Activated CD4-positive, alpha-beta memory T cell treated with anti-CD3 and anti-CD28 coated beads, Interleukin-2, amount 10 ng/mL, durations not matched to agents 7 days and 5 days (primary cell): Measurements from ENCODE around the gene GMCL1. TPM values are rescaled to one million over a fixed set of nuclear protein-coding genes. Genes with fewer than 3 reads are reported as not detected.
A peak's percentile ranks its signal among the peaks of the same experiment; 100 is the strongest.
"Not testable (repeated sequence)": the region's sequence is repeated elsewhere in the genome, so short reads cannot be mapped to it uniquely, and the experiment has no call there.

Experiments
- CTCF ChIA-PET: fragments of 350-600 bp; sonication (Branson Sonifier 250); formaldehyde crosslinking; loops from one replicate; lab custom pipeline; 2021; ENCODE audit warnings: antibody characterized with exemption, inconsistent platforms; lab: Charles Lee
- POLR2A ChIA-PET: fragments of 350-600 bp; sonication (Branson Sonifier 250); formaldehyde crosslinking; loops from one replicate; lab custom pipeline; 2021; ENCODE audit warnings: antibody characterized with exemption; lab: Charles Lee
- DNase-seq: peaks from one replicate; pipeline ENCODE4 v3.0.0-alpha.2; 2020
- H3K27ac Mint-ChIP-seq: one replicate; pipeline ENCODE4 v1.8.0; 2021; ENCODE audit warnings: mild to moderate bottlenecking, mixed read lengths
- H3K27me3 Mint-ChIP-seq: one replicate; pipeline ENCODE4 v1.8.0; 2021; ENCODE audit warnings: mixed read lengths
- H3K36me3 Mint-ChIP-seq: one replicate; pipeline ENCODE4 v1.8.0; 2021; ENCODE audit warnings: low read depth, mixed read lengths
- H3K4me1 Mint-ChIP-seq: one replicate; pipeline ENCODE4 v1.8.0; 2021; ENCODE audit warnings: mixed read lengths
- H3K4me3 Mint-ChIP-seq: one replicate; pipeline ENCODE4 v1.8.0; 2021; ENCODE audit warnings: mild to moderate bottlenecking, mixed read lengths
- H3K9me3 Mint-ChIP-seq: one replicate; pipeline ENCODE4 v1.8.0; 2021; ENCODE audit warnings: mixed read lengths
- total RNA-seq, 2 experiments: library from RNA; stranded (reverse); gene quantifications; one replicate each; pipeline ENCODE4 v1.2.3, GENCODE V29; 2021

Gene GMCL1
- total RNA-seq, 2 experiments from 2014 or later: 30.1 to 34.8 TPM

- not testable (repeated sequence) for H3K9me3 Mint-ChIP-seq, H3K27me3 Mint-ChIP-seq, DNase-seq
- peaks cover 39% of the 10 kb centered on the region for H3K4me1 Mint-ChIP-seq
- peaks cover 27% of the 10 kb centered on the region for H3K36me3 Mint-ChIP-seq
- H3K27ac Mint-ChIP-seq: peak overlapping the region; percentile 94
- H3K4me3 Mint-ChIP-seq: peak overlapping the region; percentile 96
- ChIA-PET CTCF (interaction anchor here (0.7 to 3.0 kb wide), 6 partner anchors 12 to 232 kb away, joined by 3 to 16 read pairs (median 4); no protein-coding TSS in a partner anchor), POLR2A (interaction anchor here (0.6 to 5.5 kb wide), 13 partner anchors 9 to 400 kb away, joined by 3 to 39 read pairs (median 5); partner anchors contain the start of genes ANXA4, C2orf42, GMCL1 and MXD1)
Measured at GRCh38 chr2:69892838-69893424, 63.5 kb downstream of the GMCL1 start.

DNA sequence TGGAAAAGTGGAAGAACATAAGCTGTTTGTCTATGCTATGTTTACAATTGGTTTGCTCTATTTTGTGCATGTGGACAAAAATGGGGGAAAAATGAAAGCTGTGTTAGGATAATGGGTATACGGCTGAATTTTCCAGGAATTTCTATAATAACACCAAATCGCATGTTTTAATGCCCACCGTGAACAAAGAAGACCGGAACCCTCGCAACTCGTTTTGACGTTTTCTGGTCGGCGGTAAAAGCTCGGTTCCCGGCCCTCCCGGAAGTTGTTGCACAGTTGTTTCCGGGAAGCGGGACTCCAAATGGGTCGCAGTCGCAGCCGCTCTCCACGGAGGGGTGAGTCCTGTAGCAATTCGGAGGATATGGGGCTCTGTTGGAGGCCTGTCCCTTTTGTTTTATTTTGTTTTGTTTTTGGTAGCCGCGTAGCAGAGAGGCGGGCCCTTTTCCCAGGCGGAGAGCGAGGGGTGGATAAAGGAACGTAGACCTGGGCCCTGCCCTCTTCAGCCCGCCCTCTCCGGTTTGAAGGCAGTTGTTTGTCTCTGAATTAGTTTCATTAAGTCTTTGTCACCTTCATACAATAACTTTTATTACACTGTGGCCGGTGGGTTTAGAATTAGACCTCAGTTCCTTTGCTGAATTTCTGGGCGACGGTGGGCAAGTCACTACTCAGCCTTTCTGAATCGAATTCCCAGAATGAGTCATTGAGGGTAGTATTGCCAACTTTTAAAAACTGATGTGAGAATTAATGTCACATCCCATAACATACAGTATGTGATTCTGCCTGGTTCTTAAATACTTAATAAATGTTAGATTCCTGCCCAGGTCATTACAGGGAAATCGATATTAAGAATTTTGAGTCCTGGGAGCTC lies 64.5 kb downstream of the GMCL1 start, which contains the start of gene SNRNP27:
TSS of gene SNRNP27 (plus strand) at position 273 of the 868 bp plus-strand sequence. CDS start at position 302, 29 bp downstream.
- H3K27ac Mint-ChIP-seq: peak within 1 kb of the TSS; percentile 94
- H3K36me3 Mint-ChIP-seq: peaks cover 36% of the 10 kb centered on the region
- H3K4me3 Mint-ChIP-seq: peak within 1 kb of the TSS; percentile 96
- POLR2A ChIA-PET: interaction anchor here (0.6 to 5.5 kb wide), 20 partner anchors 8 to 399 kb away, joined by 3 to 39 read pairs (median 4); partner anchors contain the start of genes AAK1, ANXA4, C2orf42 and GMCL1
- CTCF ChIA-PET: interaction anchor here (0.7 to 3.0 kb wide), 9 partner anchors 13 to 457 kb away, joined by 3 to 16 read pairs (median 3); partner anchors contain the start of gene NFU1
- peak; percentile 84 for DNase-seq
- peaks cover 2% of the 10 kb centered on the region for H3K9me3 Mint-ChIP-seq
- H3K4me1 Mint-ChIP-seq: peaks cover 44% of the 10 kb centered on the region
- no peaks in the 10 kb centered on the region for H3K27me3 Mint-ChIP-seq

- H3K27ac Mint-ChIP-seq: peak overlapping the region; percentile 33
- peaks cover 46% of the 10 kb centered on the region for H3K4me1 Mint-ChIP-seq
- peaks cover 42% of the 10 kb centered on the region for H3K36me3 Mint-ChIP-seq
- peak overlapping the region; percentile 96 for H3K4me3 Mint-ChIP-seq
- not testable (repeated sequence) for H3K9me3 Mint-ChIP-seq, H3K27me3 Mint-ChIP-seq, DNase-seq
- ChIA-PET POLR2A (interaction anchor here (0.6 to 5.5 kb wide), 8 partner anchors 16 to 363 kb away, joined by 3 to 39 read pairs (median 5); partner anchors contain the start of genes C2orf42, MXD1 and PCYOX1), CTCF (interaction anchor here (0.6 to 3.0 kb wide), 4 partner anchors 19 to 458 kb away, joined by 3 to 16 read pairs (median 4); partner anchors contain the start of gene NFU1)
Measured at GRCh38 chr2:69894737-69895136, 65.3 kb downstream of the GMCL1 start.

- H3K4me1 Mint-ChIP-seq: peaks cover 56% of the 10 kb centered on the region
- DNase-seq: peak; percentile 27
- POLR2A ChIA-PET: interaction anchor here (0.9 to 3.7 kb wide), 5 partner anchors 9 to 289 kb away, joined by 3 to 19 read pairs (median 6); partner anchors contain the start of genes C2orf42, MXD1, PCBP1 and SNRNP27
Measured at GRCh38 chr2:69902213-69902922, 72.9 kb downstream of the GMCL1 start.

GRCh38 chr2:69907216-69907615 lies 77.8 kb downstream of the GMCL1 start:
- Mint-ChIP-seq H3K36me3 (peaks cover 55% of the 10 kb centered on the region), H3K4me3 (no peak overlapping the region), H3K27ac (no peak overlapping the region), H3K27me3 (no peaks in the 10 kb centered on the region), H3K9me3 (no peaks in the 10 kb centered on the region), H3K4me1 (peaks cover 28% of the 10 kb centered on the region)
- CTCF ChIA-PET: no interaction called here
- DNase-seq: no peak
- POLR2A ChIA-PET: interaction anchor here (0.9 to 1.6 kb wide), 6 partner anchors 14 to 237 kb away, joined by 3 to 8 read pairs (median 3); no protein-coding TSS in a partner anchor

More at GRCh38 chr2:69902213-69902922, 72.9 kb downstream of the GMCL1 start:
- Mint-ChIP-seq H3K9me3 (no peaks in the 10 kb centered on the region), H3K27me3 (no peaks in the 10 kb centered on the region), H3K4me3 (peak overlapping the region; percentile 79), H3K27ac (peak overlapping the region; percentile 91), H3K36me3 (peaks cover 75% of the 10 kb centered on the region)
- CTCF ChIA-PET: interaction anchor here (0.7 to 3.1 kb wide), 6 partner anchors 9 to 241 kb away, joined by 3 to 15 read pairs (median 6); partner anchors contain the start of gene MXD1

DNA sequence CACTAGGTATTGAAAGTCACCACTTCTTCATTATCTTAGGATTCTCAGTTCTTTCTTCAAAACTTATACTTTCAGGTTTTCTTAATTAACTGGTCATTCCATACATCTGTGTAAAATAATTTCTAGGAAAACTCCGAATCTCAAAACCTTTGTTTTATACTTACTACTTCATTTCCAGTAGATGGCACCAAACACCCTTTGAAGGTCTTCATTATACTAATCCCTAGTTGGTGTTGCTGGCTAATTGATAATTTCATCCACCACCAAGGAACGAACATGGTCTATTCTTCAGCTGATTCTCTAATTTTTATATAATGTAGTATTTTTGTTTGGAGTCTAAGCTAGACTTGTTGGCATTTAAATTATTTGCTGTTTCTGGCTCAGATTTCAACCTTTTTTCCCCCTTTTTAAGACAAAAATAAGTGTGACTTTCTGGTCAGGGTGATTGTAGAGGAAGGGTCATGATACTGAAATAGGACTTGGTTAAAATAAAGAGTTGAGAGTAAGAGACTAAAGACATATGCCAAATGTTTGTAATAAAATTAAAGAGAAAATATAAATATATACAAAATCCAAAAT lies 82.6 kb downstream of the GMCL1 start:
- Mint-ChIP-seq H3K27ac (no peak overlapping the region), H3K36me3 (peaks cover 36% of the 10 kb centered on the region), H3K9me3 (no peaks in the 10 kb centered on the region), H3K4me3 (no peak overlapping the region), H3K27me3 (no peaks in the 10 kb centered on the region), H3K4me1 (peaks cover 31% of the 10 kb centered on the region)
- DNase-seq: no peak
- ChIA-PET POLR2A (interaction anchor here (0.6 to 9.4 kb wide), 14 partner anchors 17 to 826 kb away, joined by 3 to 287 read pairs (median 42); partner anchors contain the start of genes C2orf42, FAM136A, PCBP1 and PCYOX1), CTCF (interaction anchor here (0.6 to 8.5 kb wide), 25 partner anchors 9 to 391 kb away, joined by 3 to 251 read pairs (median 5); partner anchors contain the start of genes C2orf42, FAM136A, SNRNP27 and SNRPG)

DNA sequence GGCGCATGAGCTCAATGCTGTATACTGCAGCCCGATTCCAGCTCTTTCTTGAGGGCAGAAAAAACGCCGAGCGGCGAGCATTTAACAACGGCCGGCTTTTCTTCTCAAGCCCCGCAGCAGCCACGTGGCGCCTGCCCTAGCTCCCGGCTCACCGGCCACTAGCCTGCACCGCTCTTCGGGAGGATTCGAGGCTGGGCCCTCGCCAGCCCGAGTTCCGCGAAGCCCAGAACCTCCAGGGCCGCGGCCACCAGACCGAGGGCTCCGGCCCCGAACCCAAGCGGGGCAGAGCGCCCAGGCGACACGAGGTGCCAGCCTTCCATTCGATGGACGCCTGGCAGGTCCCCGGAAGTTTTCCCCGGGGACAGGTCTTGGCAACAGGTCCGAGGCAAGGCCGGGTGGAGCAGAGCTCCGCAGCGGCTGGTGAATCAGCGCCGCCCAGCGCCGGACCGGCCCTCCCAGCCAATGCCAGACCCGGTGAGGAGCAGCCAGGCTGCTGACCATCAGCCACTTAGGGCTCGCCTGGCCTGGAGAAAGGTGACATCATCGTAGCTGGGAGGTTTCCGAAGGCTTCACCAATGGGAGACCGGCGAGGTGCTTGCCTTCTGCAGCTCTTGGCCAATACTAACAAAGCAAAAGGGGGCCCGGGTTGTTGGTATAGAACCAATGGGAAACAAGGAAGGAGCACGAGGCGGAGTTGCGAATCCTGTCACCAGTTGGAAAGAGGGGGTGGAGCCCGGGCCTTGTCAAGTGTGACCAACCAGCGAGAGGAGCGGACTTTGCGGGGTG lies 84.9 kb downstream of the GMCL1 start:
- Mint-ChIP-seq H3K4me1 (peaks cover 43% of the 10 kb centered on the region), H3K9me3 (no peaks in the 10 kb centered on the region), H3K27ac (peak overlapping the region; percentile 81), H3K4me3 (peak overlapping the region; percentile 82), H3K27me3 (no peaks in the 10 kb centered on the region), H3K36me3 (peaks cover 36% of the 10 kb centered on the region)
- POLR2A ChIA-PET: interaction anchor here (0.7 to 9.4 kb wide), 49 partner anchors 9 to 486 kb away, joined by 3 to 287 read pairs (median 6); partner anchors contain the start of genes C2orf42, FAM136A, PCBP1 and PCYOX1
- CTCF ChIA-PET: interaction anchor here (0.6 to 8.5 kb wide), 29 partner anchors 9 to 389 kb away, joined by 3 to 251 read pairs (median 8); partner anchors contain the start of genes C2orf42, FAM136A, PCBP1 and PCYOX1
- DNase-seq: peak; percentile 100

DNA sequence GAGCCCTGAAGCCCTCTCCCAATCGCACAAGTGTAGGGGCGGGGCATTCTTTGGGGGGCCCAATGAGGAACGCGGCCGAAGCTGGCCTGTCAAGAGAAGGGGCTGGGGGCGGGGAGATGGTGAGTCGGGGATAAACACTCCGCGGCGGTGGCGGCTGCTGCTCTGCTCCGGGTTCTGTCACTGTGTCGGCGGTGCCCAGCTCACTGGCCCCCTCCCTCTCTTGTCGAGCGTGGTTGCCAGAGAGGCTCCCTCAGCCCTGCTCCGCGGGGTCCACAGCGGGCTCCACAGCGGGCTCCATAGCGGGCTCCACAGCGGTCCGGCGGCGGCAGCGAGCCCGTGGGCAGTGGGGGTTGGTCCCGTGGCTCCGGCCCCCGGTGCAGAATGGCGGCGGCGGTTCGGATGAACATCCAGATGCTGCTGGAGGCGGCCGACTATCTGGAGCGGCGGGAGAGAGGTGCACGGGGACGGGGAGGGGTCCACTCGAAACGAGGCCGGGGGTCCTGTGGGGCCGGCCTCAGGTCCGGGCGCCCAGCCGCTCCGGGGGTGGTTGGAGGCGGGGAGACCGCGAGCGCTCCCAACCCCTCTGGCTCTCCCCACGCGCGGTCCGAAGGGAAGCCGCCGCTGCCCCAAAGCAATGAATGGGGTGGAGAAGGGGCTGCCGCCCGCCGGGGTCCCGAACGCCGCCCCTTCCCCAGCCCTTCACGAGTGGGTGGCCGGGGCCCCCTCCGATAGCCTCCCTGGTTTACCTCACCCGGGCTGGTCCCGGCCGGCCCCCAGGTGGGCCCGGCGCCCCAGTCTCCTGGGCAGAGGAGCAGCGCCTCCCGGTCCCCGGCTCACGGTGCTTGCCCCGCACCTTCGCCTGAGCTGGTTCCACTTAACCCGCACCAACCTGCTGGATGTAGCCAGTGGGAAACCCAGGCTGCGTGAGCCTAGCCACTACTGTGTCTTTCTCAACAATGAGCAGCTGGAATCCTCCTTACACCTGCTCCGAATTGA lies 85.8 kb downstream of the GMCL1 start, which contains the start of gene MXD1:
TSS of gene MXD1 (plus strand) at position 160 of the 996 bp plus-strand sequence. CDS start at position 382, 222 bp downstream.
- H3K9me3 Mint-ChIP-seq: no peaks in the 10 kb centered on the region
- peaks cover 34% of the 10 kb centered on the region for H3K36me3 Mint-ChIP-seq
- ChIA-PET CTCF (interaction anchor here (0.7 to 8.5 kb wide), 27 partner anchors 8 to 388 kb away, joined by 3 to 251 read pairs (median 8); partner anchors contain the start of genes C2orf42, FAM136A, PCBP1 and PCYOX1), POLR2A (interaction anchor here (0.7 to 9.4 kb wide), 50 partner anchors 8 to 487 kb away, joined by 3 to 287 read pairs (median 6); partner anchors contain the start of genes C2orf42, FAM136A, PCBP1 and PCYOX1)
- H3K27me3 Mint-ChIP-seq: no peaks in the 10 kb centered on the region
- peak within 1 kb of the TSS; percentile 81 for H3K27ac Mint-ChIP-seq
- H3K4me1 Mint-ChIP-seq: peaks cover 45% of the 10 kb centered on the region
- DNase-seq: peak; percentile 34
- peak within 1 kb of the TSS; percentile 82 for H3K4me3 Mint-ChIP-seq

- Mint-ChIP-seq H3K36me3 (peaks cover 38% of the 10 kb centered on the region), H3K9me3 (no peaks in the 10 kb centered on the region), H3K27ac (peak overlapping the region; percentile 22), H3K27me3 (no peaks in the 10 kb centered on the region), H3K4me3 (peak overlapping the region; percentile 70), H3K4me1 (peaks cover 48% of the 10 kb centered on the region)
- CTCF ChIA-PET: interaction anchor here (0.9 to 8.5 kb wide), 9 partner anchors 9 to 227 kb away, joined by 3 to 251 read pairs (median 23); partner anchors contain the start of gene PCBP1
- DNase-seq: no peak
- POLR2A ChIA-PET: interaction anchor here (0.8 to 9.4 kb wide), 16 partner anchors 16 to 377 kb away, joined by 3 to 287 read pairs (median 45); partner anchors contain the start of genes PCBP1, PCYOX1, SNRNP27 and SNRPG
Measured at GRCh38 chr2:69916106-69916505, 86.6 kb downstream of the GMCL1 start.
